GM21390 (cell line): ENCODE data around the gene SLC16A10.

Experiments used
- ATAC-seq: cut with Tn5 transposase; IDR thresholded peaks from one replicate; pipeline ENCODE4 v1.9.1; 2021; ENCODE audit not compliant: unreplicated experiment

SLC16A10 gene

DNA sequence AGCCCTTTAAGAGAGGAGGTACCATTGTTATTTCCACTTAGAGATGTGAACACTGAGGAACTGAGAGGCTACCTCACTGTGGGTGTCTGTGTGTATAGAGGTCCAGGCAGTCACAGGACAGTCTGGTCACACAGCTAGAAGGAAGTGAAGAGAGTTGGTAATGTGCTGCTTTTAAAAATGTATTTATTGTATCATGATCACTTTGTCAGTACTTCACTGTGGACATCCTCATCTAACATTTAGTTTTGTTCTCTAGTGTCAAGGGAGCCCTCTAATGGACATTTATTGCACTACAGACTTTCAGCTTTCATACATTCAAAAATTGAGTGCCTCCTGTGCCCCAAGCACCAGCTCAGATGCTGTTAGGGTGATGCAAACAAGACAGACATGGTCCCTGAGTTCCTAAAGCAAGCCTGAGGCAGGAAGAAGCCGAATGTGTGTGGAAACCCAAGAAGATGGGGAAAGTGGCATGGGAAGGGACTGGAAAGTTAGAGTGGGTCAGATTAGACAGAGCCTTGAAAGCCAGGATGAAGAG is 123.0 kb downstream of the SLC16A10 start:
- ATAC-seq: peak; percentile 49

DNA sequence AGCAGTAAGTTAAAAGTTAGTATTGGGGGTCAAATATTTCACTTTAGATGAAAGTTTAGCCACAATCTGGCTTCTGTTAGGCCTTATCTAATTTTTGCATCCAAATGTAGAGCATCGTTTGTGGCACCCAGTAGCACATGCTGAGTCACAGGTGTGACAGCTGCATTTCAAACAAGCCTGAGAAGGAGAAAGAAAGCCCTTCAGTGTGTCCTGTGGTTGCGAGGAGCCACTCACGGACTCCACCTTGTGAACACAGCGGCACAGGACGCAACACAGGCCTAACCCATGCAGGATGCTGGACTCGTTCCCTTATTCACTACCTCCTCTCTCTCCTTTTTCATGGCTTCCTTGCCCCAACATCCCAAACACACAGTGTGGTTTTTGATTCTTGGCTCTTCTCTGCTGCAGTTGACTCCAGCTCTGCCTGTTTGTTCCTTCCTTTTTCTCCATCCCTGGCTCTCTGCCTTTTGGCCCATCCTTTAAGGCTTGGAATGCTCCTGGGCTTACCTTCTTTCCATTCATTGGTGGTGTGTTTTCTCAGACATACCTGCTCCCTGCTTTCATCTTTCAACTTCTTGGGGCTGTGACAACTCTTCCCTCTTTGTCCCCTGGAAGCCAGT is 124.2 kb downstream of the SLC16A10 start:
- ATAC-seq: no peak

DNA sequence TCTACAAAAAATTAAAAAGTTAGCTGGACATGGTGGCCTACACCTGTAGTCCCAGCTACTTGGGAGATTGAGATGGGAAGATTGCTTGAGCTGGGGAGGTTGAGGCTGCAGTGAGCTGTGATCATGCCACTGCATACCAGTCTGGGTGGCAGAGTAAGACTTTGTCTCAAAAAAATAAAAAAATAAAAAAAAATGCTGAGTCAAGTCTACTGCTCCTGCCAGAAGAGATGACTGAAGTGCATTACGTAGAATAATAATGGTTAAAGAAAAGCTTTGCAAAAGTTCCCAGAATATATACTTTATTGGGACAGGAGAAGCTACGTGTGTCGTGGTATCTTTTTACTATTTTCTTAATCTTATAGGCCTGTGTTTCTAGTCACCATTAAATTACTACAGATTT is 125.3 kb downstream of the SLC16A10 start:
- ATAC-seq: no peak

DNA sequence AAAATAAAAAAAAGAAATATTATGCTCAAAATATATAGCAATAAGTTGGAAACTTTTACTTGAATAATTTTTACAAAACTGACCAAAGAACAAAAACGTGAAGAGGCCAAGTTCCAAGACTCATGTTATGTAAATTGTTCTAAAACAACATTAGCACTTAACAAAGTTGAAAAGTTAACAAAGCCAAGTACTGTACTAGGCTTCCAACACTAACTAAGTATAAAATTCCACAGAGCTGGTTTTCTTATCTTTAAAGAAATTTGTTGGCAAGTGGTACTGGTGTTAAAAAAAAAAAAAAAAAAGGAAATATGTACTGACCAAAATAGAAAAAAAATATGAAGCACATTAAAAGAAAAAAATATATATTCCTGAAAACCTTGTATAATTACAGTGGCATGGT is 127.8 kb downstream of the SLC16A10 start:
- no peak for ATAC-seq

DNA sequence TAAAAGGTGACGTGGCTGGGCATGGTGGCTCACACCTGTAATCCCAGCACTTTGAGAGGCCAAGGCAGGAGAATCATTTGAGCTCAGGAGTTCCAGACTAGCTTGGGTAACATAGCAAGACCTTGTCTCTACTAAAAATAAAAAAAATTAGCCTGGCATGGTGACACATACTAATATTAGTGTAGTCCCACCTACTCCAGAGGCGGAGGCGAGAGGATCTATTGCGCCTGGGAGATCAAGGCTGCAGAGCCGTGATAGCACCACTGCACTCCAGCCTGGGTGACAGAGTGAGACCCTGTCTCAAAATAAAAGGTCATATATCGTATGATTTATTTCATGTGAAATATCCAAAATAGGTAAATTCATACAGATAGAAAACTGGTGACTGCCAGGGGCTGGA is 132.5 kb downstream of the SLC16A10 start:
- no peak for ATAC-seq

DNA sequence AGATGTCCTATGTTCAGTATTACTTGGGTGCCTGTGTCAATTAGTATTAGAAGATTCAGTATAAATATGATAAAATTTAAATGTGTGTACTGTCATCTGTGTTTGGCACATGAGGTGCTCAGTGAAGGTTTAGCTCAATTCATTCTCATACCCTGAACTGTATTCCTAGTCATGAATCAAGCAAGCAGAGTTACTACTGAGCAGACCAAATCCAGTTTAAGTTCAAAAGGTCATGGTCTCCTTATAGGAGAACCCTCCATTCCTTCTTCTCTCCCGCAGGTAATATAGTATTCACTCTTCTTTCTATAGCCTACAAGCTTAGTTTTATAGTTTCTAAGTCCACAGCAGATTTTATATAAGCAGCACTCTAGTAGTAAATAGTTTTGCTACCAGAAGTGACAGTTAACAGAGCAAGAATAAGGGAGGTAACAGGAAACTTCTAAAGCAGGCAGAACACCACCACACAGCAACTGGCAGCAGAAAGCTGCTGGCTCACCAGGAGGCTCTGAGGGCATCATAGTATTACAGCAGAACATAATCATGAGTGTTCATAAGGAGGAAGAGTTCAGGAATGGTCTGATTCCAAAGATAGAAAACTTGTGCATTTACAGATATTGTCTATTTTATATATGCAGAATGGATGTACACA is 133.2 kb downstream of the SLC16A10 start:
- ATAC-seq: no peak

DNA sequence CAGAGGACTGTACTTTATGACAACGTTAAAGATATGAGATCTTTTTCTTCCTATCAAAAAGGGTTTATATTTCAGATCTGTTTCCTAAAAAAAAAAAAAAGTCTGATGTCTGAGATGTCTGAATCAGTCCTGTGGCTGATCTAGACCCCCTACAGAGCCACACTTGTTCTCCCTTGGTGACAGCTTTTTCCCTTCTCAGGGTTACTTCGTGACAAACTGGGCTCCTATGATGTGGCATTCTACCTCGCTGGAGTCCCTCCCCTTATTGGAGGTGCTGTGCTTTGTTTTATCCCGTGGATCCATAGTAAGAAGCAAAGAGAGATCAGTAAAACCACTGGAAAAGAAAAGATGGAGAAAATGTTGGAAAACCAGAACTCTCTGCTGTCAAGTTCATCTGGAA is 134.5 kb downstream of the SLC16A10 start:
- ATAC-seq: no peak

DNA sequence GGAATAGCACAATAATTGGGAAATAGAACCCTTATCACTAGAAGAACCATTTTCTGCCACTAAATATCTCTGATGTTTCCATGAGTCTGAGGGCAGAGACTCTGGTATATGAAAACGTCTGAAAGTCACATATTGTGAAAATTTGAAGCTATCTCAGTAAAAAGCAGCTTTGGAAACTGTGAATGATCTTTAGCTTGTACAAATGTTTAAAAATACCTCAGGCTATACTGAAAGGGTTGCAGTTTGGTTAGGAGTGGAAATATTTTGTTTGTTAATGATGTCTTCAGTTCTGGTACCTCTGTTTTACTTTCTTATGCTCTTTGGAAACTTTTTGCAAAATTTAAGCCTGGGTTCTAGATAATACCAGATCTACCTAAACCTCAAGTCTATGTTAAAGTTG is 135.0 kb downstream of the SLC16A10 start:
- peak; percentile 51 for ATAC-seq

DNA sequence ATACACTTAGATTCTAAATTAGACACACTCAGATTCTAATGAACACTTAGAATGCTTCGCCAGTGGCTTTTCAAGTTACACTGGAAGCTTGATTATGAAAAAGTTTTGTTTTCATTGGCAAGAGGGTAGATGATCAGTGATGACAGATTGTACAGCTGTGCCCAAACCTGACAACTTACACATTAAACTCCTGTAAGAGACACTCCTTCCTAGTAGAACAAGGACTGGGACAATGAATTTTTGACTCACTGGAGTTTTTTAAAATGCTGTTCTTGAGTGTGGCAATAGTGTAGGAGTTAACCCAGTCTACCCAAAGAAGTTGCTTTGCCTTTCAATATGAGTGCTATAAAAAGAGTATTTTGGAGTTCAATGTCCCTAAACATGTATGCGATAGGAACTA is 140.8 kb downstream of the SLC16A10 start:
- no peak for ATAC-seq

DNA sequence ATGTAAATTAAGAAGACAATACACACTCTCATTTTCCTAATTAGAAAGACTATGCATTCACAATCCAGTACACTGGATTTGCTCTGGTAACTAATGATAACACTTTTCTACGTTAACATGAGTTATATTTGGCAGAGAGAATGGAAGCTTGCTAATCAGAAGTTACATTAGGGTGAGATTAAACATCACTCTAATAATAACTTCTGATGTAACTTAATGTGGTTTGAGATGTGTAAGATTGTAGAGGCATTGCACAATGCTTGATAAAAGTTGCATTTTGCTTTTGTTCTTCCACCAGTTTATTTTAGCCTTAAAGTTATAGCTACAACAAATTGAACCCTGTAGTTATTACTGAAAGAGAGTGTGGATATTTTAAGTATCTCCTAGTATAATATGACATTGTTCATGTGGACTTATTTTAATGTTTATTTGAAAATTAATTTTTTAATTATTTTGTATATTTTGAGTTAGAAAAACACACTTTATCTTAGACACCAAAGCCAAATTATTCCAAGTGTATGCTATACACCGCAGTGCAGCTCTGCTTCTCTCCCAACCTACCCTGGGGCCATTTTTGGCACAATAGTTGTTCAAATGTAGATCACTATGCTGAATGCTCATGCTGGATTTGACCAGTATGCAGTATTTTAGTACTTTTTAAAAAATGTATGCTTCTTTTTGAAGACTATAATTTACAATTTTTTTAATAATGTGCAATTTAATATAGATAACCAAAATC is 143.2 kb downstream of the SLC16A10 start:
- no peak for ATAC-seq

DNA sequence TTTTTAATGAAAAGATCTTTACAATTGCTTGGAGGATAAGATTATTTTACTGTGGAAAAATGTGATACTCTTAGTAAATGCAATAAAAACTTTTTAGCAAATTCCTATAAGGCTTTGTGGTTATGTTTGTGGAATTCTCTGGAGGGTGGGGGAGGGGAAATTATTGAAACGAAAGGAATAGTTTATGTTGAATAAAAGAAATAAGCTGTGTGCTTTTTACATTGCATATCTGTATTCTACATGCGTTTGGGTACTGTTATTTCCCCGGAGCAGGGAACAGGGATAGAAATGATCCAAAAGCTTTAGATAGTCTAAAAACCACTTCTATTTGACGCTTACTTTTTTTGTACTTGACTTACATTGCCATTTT is 143.8 kb downstream of the SLC16A10 start:
- ATAC-seq: no peak

DNA sequence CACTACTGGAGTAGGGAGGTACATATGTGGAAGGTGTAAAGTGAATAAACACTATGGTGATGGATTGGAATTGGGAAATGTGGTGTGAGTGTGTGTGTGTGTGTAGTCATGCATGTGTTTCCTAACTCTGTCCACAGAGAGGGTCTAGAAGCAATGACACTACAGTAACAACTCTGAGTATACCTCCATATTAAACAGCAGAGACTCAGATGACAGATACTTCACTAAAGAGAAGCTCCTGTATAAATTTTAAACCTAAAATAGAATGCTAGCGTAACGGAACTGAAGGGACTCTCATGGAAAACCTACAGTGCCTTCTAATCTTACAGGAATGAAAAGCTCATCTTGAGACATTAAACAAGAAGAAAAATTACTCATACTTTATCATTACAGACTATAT is 150.5 kb downstream of the SLC16A10 start:
- no peak for ATAC-seq

DNA sequence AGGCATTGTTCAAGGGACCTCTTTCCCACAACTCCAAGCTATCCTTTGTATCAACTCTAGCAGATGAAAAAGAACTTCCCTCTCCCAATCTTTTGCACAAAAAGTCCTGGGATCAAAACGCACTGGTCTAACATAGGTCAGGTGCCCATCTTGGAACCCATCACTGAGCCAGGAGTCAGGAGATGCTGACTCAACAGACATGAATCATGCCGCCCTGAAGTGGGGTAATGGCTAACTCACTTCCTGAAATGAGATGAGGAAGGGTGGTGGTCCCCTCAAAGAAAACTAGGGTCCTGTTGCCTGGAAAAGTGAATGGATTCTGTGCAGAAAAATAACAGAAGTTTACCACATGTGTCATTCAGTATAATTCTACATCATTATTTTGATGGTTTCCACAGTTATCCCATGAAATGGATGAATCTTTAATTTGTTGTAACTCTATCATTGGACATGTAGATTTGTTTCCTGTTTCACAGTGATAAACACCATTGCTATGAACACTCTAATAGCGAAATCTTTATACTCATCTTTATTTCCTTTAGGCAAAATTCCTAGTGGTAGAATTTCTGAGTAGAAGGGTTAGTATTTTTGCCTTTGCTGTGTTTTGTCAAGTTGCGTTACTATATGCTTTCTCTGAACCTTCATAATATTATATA is 151.3 kb downstream of the SLC16A10 start:
- no peak for ATAC-seq

DNA sequence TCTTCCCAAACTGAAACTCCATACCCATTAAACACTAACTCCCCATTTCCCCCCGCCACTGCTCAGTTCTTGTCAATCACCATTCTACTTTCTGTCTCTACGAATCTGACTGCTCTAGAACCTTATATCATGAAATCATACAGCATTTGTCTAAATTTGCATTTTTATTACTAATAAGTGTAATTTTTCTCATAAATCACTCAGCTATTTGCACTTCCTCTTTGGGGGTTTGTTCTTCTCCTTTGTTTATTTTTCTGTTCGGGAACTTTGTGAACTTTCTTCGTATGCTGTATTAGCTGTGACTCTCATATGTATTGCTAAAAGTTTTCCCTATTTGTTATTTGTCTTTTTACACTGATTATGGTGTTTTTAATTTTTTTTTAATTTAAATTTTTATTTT is 152.2 kb downstream of the SLC16A10 start:
- ATAC-seq: no peak

DNA sequence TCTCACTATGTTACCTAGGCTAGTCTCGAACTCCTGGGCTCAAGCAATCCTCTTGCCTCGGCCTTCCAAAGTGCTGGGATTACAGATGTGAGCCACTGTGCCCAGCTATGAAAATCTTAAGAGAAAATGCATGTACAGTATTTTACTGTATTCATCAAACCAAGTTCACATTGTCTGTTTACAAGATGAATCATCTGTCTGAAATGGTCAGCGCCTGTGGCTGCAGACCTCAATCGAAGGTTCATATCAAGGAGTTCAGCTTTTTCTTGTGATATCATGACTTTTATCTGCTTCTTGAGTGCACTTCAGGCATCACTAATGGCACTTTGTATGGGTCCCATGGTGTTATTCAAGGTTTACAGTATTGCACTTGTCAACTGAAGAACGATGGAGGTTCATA is 155.1 kb downstream of the SLC16A10 start:
- ATAC-seq: no peak

DNA sequence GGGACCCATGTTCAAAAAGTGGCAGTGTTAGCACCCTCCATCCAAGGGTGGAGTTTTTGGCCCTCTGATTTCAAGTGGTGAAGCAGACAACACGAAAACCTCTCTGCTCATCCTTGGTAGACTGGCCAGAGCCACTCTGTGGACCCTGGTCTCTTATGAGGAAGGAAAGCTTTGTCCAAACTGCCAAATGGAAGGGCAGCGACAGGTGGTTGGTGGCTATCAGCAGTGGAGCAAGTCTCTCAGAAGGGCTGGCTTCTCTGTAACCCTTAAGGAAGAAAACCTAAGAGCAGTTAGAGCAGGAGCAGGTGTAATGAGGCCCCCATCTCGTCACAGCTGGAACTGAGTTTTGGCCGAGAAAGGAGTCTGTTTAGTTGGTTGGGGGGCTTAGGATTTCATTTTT is 155.8 kb downstream of the SLC16A10 start:
- no peak for ATAC-seq

DNA sequence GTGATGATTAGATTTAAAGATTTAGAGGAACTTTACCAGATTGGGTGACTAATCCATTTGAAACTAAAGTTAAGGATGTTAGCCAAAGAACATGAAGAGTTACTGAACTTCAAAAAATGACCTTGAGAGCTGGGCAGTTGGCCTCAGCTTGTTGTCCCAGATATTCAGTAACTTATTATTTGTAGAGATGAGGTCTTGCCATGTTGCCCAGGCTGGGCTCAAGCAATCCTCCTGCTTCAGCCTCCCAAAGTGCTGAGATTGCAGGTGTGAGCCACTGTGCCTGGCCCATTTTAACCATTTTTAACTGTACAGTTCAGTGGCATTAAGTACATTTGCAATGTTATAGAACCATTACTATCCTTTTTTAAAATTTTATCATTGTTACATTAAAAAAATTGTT is 161.5 kb downstream of the SLC16A10 start:
- no peak for ATAC-seq

DNA sequence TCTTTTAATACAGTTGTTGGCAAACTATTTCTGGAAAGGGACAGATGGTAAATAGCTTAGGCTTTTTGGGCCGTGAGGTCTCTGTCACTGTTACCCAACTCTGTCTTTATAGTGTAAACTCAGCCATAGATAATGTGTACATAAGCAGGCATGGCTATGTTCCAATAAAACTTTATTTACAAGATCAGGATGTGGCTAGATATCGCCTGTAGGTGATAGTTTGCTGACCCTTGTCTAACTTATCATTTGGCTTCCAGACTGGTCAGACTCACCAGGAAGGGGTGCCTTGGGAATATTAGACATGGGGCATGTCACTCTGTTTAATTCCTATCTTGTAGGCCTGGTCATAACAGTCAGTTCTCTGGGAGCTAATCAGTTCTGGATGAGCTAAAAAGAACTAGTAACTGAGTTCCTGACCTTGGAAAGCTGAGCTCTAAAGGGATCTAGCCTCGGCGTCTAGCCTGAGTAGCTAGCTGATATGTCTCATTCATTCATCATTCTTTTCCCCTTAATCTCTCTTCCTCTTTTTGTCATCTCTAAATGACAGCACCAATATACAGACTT is 163.6 kb downstream of the SLC16A10 start:
- no peak for ATAC-seq

DNA sequence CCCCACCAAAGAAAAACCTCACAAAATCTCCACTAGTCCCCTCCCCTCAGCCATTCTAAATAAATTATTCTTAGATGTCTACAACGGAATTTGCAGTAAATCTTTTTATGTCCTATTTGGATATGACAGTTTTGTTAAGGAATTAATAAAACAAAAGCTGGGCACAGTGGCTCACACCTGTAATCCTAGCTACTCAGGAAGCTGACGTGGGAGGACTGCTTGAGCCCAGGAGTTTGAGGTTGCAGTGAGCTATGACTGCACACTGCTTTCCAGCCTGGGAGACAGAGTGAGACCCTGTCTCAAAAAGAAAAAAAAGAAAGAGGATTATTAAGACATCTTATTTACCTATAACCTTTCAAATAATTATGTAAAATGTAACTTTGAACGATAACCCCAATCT is 165.4 kb downstream of the SLC16A10 start:
- ATAC-seq: no peak

DNA sequence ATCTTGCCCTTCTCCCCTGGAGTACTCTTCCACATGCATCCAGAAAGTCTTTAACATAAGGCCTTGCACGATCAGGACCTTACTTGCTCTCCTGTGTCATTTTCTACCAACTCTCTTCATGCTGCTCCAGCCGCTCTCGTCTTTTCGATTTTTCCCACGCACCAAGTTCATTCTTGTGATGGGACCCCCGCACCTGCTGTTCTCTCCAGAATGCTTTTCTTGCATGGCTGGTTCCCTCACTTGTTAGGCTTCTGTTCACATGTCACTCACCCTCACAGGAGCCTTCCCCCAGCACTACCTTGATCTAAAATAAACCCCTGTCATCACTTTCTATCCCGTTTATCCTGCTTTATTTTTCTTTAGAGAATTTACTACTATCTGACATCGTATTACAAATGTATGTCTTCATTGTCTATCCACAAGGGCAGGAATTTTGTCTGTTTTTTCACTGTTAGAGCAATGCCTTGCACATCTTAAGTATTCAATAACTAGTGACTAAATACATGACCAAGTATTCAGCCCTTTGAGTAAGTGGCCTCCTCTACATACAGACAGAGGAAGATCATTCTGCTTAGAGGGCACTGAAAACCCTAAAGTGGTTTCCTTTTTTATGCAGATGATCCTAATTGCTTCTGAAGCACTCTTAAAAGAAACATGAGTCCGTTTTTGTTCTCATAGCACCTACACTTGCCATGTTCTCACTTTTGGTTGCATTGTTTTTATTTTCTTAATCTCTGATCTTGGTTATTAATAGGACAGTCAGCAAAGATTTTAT is 166.9 kb downstream of the SLC16A10 start:
- ATAC-seq: no peak

DNA sequence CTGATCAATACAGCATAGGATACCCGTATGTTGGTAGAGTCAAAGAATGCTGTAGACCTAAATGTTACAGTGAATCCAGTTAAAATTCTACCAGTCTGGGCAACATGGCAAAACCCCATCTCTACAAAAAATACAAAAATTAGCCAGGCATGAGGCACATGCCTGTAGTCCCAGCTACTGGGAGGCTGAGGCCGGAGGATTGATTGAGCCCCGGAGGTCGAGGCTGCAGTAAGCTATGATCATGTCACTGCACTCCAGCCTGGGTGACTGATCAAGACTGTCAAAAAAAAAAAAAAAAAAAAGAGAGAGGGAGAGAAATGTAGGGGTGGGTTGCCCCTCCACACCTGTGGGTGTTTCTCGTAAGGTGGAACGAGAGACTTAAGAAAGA is 167.5 kb downstream of the SLC16A10 start:
- no peak for ATAC-seq
